HCT116 (cell line): ENCODE results near the gene EWSR1.
"Not testable (repeated sequence)": the region's sequence is repeated elsewhere in the genome, so short reads cannot be mapped to it uniquely, and the experiment has no call there.

Experiments
- ATF3 ChIP-seq: IDR thresholded peaks from 2 replicates; pipeline ENCODE4 v1.6.1; 2012
- CTCF ChIP-seq, 3 experiments: fragments of 200-600 bp in 1 of 3; sonication (generic) in 1 of 3; IDR thresholded peaks in 2 of 3; conservative IDR thresholded peaks in 1 of 3; 2 replicates each; pipeline ENCODE4 v1.5.1; 2012 to 2017; ENCODE audit warnings: low read depth in 2 of 3, low read length in 2 of 3, antibody characterized with exemption in 1 of 3, borderline replicate concordance in 1 of 3, control low read depth in 1 of 3, mild to moderate bottlenecking in 1 of 3, mixed read lengths in 1 of 3, mixed run types in 1 of 3, moderate library complexity in 1 of 3; ENCODE audit not compliant: insufficient read depth in 1 of 3
- EGR1 ChIP-seq: IDR thresholded peaks from 2 replicates; pipeline ENCODE4 v1.6.1; 2012; ENCODE audit warnings: low read depth
- EZH2 ChIP-seq: fragments of 200-600 bp; sonication (generic); IDR thresholded peaks from 2 replicates; pipeline ENCODE4 v1.6.1; 2017; ENCODE audit warnings: antibody characterized with exemption, mixed run types
- EZH2phosphoT487 ChIP-seq: fragments of 200-600 bp; IDR thresholded peaks from 2 replicates; pipeline ENCODE4 v1.6.1; 2018; ENCODE audit warnings: antibody characterized with exemption, borderline replicate concordance
- POLR2A ChIP-seq: IDR thresholded peaks from 2 replicates; pipeline ENCODE4 v1.7.0; 2011; ENCODE audit warnings: borderline replicate concordance; ENCODE audit not compliant: insufficient read depth, insufficient read length; ENCODE audit errors: extremely low read depth
- POLR2AphosphoS5 ChIP-seq: IDR thresholded peaks from 2 replicates; pipeline ENCODE4 v1.6.1; 2011; ENCODE audit warnings: mild to moderate bottlenecking, low read depth, low read length, moderate library complexity
- RAD21 ChIP-seq: IDR thresholded peaks from 2 replicates; pipeline ENCODE4 v1.6.1; 2012; ENCODE audit warnings: low read depth, mild to moderate bottlenecking
- SRF ChIP-seq: IDR thresholded peaks from 2 replicates; pipeline ENCODE4 v1.6.1; 2012; ENCODE audit warnings: low read depth
- YY1 ChIP-seq: IDR thresholded peaks from 2 replicates; pipeline ENCODE4 v1.6.1; 2011; ENCODE audit warnings: low read length, low read depth, moderate library complexity, mild to moderate bottlenecking; ENCODE audit not compliant: insufficient replicate concordance; ENCODE audit errors: extremely low read depth
- ZNF274 ChIP-seq: fragments of 200-500 bp; sonication (Bioruptor generic); IDR thresholded peaks from 2 replicates; pipeline ENCODE4 v1.6.1; 2014; ENCODE audit warnings: mild to moderate bottlenecking, low read depth, low read length, inconsistent platforms
- TF ChIP-seq, protein P1 (sequence below): IDR thresholded peaks from 2 replicates; pipeline ENCODE4 v1.6.1; 2011; ENCODE audit warnings: mild to moderate bottlenecking, low read length, moderate library complexity; ENCODE audit not compliant: insufficient replicate concordance; ENCODE audit errors: extremely low read depth
- TF ChIP-seq, protein P2 (sequence below): IDR thresholded peaks from 2 replicates; pipeline ENCODE4 v1.6.1; 2012; ENCODE audit warnings: low read depth

GRCh38 chr22:29219409-29219782 is 48.7 kb upstream of the EWSR1 start:
- TF ChIP-seq CTCF (IDR thresholded peaks at IDR 0.05 in 2 of 3, conservative IDR thresholded peaks at IDR 0.05 in 1 of 3; ENCODE audit: borderline replicate concordance in 1 of 3, insufficient read depth in 1 of 3, low read depth in 2 of 3, low read length in 2 of 3); SRF; EZH2phosphoT487; RAD21; POLR2AphosphoS5; ZNF274; POLR2A; EZH2; YY1; EGR1; ATF3: not testable (repeated sequence)
- TF ChIP-seq, protein P1, sequence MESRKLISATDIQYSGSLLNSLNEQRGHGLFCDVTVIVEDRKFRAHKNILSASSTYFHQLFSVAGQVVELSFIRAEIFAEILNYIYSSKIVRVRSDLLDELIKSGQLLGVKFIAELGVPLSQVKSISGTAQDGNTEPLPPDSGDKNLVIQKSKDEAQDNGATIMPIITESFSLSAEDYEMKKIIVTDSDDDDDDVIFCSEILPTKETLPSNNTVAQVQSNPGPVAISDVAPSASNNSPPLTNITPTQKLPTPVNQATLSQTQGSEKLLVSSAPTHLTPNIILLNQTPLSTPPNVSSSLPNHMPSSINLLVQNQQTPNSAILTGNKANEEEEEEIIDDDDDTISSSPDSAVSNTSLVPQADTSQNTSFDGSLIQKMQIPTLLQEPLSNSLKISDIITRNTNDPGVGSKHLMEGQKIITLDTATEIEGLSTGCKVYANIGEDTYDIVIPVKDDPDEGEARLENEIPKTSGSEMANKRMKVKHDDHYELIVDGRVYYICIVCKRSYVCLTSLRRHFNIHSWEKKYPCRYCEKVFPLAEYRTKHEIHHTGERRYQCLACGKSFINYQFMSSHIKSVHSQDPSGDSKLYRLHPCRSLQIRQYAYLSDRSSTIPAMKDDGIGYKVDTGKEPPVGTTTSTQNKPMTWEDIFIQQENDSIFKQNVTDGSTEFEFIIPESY = not testable (repeated sequence)
- TF ChIP-seq, protein P2, sequence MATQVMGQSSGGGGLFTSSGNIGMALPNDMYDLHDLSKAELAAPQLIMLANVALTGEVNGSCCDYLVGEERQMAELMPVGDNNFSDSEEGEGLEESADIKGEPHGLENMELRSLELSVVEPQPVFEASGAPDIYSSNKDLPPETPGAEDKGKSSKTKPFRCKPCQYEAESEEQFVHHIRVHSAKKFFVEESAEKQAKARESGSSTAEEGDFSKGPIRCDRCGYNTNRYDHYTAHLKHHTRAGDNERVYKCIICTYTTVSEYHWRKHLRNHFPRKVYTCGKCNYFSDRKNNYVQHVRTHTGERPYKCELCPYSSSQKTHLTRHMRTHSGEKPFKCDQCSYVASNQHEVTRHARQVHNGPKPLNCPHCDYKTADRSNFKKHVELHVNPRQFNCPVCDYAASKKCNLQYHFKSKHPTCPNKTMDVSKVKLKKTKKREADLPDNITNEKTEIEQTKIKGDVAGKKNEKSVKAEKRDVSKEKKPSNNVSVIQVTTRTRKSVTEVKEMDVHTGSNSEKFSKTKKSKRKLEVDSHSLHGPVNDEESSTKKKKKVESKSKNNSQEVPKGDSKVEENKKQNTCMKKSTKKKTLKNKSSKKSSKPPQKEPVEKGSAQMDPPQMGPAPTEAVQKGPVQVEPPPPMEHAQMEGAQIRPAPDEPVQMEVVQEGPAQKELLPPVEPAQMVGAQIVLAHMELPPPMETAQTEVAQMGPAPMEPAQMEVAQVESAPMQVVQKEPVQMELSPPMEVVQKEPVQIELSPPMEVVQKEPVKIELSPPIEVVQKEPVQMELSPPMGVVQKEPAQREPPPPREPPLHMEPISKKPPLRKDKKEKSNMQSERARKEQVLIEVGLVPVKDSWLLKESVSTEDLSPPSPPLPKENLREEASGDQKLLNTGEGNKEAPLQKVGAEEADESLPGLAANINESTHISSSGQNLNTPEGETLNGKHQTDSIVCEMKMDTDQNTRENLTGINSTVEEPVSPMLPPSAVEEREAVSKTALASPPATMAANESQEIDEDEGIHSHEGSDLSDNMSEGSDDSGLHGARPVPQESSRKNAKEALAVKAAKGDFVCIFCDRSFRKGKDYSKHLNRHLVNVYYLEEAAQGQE = not testable (repeated sequence)
